Spleen (tissue), 7 donors: ENCODE data around the gene DPY19L3.

Source experiments
- CTCF ChIP-seq, 11 experiments: fragments of 200-600 bp in 7 of 11; fragments of 450-650 bp in 4 of 11; sonication (generic) in 4 of 11; IDR thresholded peaks in 8 of 11; conservative IDR thresholded peaks in 3 of 11; 1 replicate in 7 of 11; 2 replicates in 4 of 11; pipeline versions ENCODE4 v1.4.0 to v1.8.0; 2016 to 2021; ENCODE audit warnings: antibody characterized with exemption in 11 of 11, inconsistent platforms in 4 of 11, mild to moderate bottlenecking in 1 of 11
- POLR2A ChIP-seq, 3 donors: fragments of 450-650 bp; IDR thresholded peaks; one replicate each; pipeline ENCODE4 v1.5.1; 2017; ENCODE audit warnings: antibody characterized with exemption in 3 of 3, mild to moderate bottlenecking in 1 of 3
- POLR2AphosphoS5 ChIP-seq, 3 donors: sonication (generic); formaldehyde crosslinking; IDR thresholded peaks; one replicate each; pipeline ENCODE4 v1.5.1; 2017; ENCODE audit warnings: antibody characterized with exemption in 3 of 3
- donor health status: DM: no; HTN: no; CAD: no; lungs with moderate emphysema.
- donor health status: DM: no; HTN: no; CAD: no.
- donor health status: DM: no; HTN: no; CAD: no.

DNA sequence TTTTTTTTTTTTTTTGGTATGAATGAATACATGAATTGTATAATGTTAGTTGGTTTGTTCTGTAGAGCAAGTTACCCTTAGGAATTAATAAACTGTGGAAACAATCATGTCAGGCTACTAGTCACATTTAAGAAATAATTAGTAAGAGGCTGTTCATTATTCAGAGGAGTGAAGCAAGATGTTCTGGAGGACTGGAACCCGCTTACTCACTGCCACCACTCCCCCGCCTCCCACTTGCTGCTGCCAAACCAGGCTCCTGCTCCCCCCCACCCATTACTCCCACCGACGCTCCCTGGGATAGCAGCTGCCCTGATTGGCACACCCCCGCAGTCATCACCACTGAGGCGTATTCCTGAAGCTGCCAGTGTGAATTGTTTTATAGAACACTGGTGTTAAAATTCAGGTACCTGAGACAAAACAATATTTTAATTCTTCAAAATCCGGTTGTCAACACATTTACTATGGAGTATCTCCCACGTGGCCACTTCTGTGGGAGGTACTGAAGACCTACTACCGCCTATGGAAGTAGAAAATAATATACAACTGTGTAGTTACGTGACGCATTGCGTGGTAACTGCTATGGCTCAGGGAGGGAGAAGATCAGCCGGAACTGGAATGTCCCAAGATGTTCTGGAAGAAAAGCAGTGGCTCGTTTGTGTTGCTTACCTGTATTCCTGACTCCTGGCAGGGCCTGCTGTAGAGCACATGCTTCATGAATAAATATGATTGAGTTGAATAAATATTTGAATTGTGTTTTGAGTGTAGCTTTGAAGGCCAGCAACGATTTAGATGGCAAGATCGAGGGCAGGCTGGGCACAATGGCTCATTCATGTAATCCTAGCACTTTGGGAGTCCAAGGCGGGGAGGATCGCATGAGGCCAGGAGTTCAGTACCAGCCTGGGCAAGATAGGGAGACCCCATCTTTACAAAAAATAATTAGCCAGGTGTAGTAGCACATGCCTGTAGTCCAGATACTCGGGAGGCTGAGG lies 1.7 kb downstream of the DPY19L3 start:
- TF ChIP-seq POLR2A (IDR thresholded peaks at IDR 0.05) (no peak), CTCF (IDR thresholded peaks at IDR 0.05 in 8 of 11, conservative IDR thresholded peaks at IDR 0.05 in 3 of 11) (no peak), POLR2AphosphoS5 (IDR thresholded peaks at IDR 0.05) (no peak)
